Tibial artery (tissue), 4 donors: ENCODE measurements around the gene BCO2.
"Not testable (repeated sequence)": the region's sequence is repeated elsewhere in the genome, so short reads cannot be mapped to it uniquely, and the experiment has no call there.

Source experiments
- DNase-seq, 2 donors: peaks; one replicate each; pipeline ENCODE4 v3.0.0-alpha.2; 2019
- H3K27ac ChIP-seq, 2 donors: fragments of 200-600 bp; sonication (generic) in 1 of 2; 1 replicate in 1 of 2; 2 replicates in 1 of 2; pipeline ENCODE4 v1.5.1; 2018 to 2019; ENCODE audit warnings: mild to moderate bottlenecking in 1 of 2
- H3K27me3 ChIP-seq, 2 donors: fragments of 200-600 bp; sonication (generic) in 1 of 2; one replicate each; pipeline versions ENCODE4 v1.5.1 to v1.6.0; 2016 to 2019
- H3K36me3 ChIP-seq, 3 donors: fragments of 200-600 bp; sonication (generic) in 2 of 3; one replicate each; pipeline ENCODE4 v1.5.1; 2016 to 2019; ENCODE audit warnings: mild to moderate bottlenecking in 2 of 3
- H3K4me1 ChIP-seq, 4 donors: fragments of 200-600 bp; sonication (generic) in 2 of 4; 1 replicate in 3 of 4; 2 replicates in 1 of 4; pipeline ENCODE4 v1.5.1; 2016 to 2019
- H3K4me3 ChIP-seq, 2 donors: fragments of 200-600 bp; sonication (generic) in 1 of 2; 1 replicate in 1 of 2; 2 replicates in 1 of 2; pipeline ENCODE4 v1.5.1; 2018 to 2019; ENCODE audit warnings: mild to moderate bottlenecking in 2 of 2
- H3K9me3 ChIP-seq, 3 donors: fragments of 200-600 bp; sonication (generic) in 1 of 3; one replicate each; pipeline ENCODE4 v1.5.1; 2016 to 2019
- intact Hi-C: fragments of 100-400 bp; cut with DNase I; formaldehyde crosslinking; loops from one replicate; pipeline ENCODE4 v1.15.0; 2023; ENCODE audit warnings: low total_unique reads
- TF ChIP-seq, protein P1 (sequence below), 2 experiments: fragments of 200-600 bp in 1 of 2; fragments of 450-650 bp in 1 of 2; IDR thresholded peaks; one replicate each; pipeline ENCODE4 v1.5.1; 2017 to 2019; ENCODE audit warnings: antibody characterized with exemption in 2 of 2, mild to moderate bottlenecking in 1 of 2, moderate library complexity in 1 of 2

Gene BCO2

DNA sequence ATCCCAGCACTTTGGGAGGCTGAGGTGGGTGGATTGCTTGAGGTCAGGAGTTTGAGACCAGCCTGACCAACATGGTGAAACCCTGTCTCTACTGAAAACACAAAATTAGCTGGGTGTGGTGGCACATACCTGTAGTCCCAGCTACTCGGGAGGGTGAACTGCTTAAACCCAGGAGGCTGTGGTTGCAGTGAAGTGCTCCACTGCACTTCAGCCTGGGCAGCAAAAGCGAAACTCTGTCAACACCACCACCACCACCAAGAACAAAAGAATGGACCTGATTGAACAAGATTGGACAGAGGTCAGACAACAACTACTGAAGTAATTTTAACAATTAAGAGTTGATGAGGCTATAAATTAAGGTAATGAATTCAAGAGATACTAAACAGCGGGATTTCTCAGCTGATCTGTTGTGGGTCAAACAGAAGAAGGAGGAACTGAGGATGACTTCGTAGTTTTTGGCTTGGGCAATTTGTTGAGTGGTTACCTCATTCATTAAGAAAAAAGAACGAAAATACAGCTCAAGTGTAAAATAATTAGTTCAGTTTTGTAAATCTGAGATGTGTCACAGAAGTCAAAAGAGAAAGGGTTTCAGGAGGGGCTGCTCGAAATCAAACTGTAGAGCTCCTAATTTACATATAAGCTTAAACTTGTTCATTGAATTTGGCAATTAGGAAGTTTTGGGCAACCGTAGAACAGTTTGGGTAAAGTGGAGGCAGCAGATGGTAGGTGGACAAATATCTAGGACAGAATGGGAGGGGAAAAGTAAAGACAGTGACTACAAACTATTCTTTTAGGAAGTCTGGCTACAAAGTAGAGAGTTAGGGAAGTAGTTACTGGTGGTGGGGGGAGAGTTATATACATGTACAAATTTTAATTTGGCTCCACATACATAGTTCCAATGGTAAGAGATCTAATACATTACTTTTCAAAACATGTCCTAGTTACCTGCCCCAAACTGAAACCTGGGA is 15.9 kb upstream of the BCO2 start:
- Histone ChIP-seq H3K27ac (no peak overlapping the region), H3K9me3 (no peaks in the 10 kb centered on the region), H3K27me3 (no peaks in the 10 kb centered on the region), H3K4me1 (peaks cover 0 to 16% (median 0%) of the 10 kb centered on the region in 4 donors), H3K36me3 (no peaks in the 10 kb centered on the region), H3K4me3 (no peak overlapping the region)
- intact Hi-C loops, result no loop called here
- TF ChIP-seq, protein P1, sequence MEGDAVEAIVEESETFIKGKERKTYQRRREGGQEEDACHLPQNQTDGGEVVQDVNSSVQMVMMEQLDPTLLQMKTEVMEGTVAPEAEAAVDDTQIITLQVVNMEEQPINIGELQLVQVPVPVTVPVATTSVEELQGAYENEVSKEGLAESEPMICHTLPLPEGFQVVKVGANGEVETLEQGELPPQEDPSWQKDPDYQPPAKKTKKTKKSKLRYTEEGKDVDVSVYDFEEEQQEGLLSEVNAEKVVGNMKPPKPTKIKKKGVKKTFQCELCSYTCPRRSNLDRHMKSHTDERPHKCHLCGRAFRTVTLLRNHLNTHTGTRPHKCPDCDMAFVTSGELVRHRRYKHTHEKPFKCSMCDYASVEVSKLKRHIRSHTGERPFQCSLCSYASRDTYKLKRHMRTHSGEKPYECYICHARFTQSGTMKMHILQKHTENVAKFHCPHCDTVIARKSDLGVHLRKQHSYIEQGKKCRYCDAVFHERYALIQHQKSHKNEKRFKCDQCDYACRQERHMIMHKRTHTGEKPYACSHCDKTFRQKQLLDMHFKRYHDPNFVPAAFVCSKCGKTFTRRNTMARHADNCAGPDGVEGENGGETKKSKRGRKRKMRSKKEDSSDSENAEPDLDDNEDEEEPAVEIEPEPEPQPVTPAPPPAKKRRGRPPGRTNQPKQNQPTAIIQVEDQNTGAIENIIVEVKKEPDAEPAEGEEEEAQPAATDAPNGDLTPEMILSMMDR (IDR thresholded peaks at IDR 0.05), result no peak
- no peak for DNase-seq

DNA sequence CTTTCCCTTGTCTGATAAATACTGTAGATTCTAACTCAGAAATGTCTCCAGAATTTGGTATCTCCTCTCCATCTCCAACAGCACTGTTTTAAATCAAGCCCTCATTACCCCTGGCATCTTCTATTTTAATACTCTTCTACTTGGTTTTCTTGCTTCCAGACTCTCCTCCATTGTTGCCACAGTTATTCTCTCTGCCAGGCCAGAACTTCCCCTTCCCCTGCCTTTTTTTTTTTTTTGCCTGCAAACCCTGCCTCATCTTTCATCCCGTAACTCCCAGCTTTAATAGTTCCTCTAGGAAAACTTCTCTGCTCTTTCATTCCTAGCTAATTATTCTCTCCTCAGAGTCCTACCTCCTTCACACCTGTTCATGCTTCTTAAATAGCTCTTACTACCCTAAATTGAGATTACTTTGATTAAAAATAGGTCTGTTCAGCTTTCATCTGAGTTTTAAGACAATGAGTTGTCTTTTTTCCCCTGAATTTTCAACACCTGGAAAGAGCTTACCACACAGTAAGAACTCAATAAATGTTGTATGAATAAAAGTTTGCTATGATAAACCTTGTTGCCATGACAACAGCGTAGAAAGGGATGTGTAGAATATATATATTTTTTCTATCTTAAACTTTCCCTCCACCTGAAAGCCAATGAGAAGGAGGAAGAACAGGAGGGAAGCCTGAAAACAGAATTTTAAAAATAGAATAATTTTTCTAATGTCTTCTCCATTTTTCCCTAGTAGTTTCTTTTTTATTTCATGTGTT is 15.0 kb upstream of the BCO2 start:
- H3K27ac ChIP-seq, result no peak overlapping the region

DNA sequence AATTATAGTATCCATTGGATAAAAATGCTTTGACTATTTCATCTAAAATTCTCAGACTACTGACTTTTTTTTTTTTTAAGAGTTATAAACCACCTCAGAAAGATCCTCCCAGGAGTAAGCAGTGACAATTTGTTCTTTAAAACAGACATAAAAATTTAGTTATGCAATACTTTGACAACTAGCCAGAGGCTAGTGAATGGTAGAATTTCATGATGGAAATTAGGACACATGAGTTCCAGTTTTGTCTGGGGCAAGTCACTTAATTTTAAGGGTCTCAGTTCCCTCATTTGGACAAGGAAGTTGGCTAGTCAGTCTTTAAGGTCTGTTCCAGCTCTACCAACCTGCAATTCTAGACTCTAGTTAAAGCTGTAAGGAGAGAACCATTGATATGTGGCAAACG is 14.3 kb upstream of the BCO2 start:
- no peak for DNase-seq
- H3K27me3 ChIP-seq, result no peaks in the 10 kb centered on the region
- TF ChIP-seq, protein P1 (IDR thresholded peaks at IDR 0.05), result no peak
- no peak overlapping the region for H3K4me3 ChIP-seq
- intact Hi-C loops, result no loop called here
- H3K9me3 ChIP-seq, result no peaks in the 10 kb centered on the region
- H3K27ac ChIP-seq, result no peak overlapping the region
- H3K36me3 ChIP-seq, result no peaks in the 10 kb centered on the region
- peaks cover 0 to 16% (median 0%) of the 10 kb centered on the region in 4 donors for H3K4me1 ChIP-seq

More for the DNA sequence above, 15.0 kb upstream of the BCO2 start:
- TF ChIP-seq, protein P1 (IDR thresholded peaks at IDR 0.05), result no peak
- no peaks in the 10 kb centered on the region for H3K9me3 ChIP-seq
- intact Hi-C loops, result no loop called here
- no peaks in the 10 kb centered on the region for H3K27me3 ChIP-seq
- DNase-seq, result no peak
- no peaks in the 10 kb centered on the region for H3K36me3 ChIP-seq
- no peak overlapping the region for H3K4me3 ChIP-seq
- peaks cover 0 to 16% (median 0%) of the 10 kb centered on the region in 4 donors for H3K4me1 ChIP-seq

DNA sequence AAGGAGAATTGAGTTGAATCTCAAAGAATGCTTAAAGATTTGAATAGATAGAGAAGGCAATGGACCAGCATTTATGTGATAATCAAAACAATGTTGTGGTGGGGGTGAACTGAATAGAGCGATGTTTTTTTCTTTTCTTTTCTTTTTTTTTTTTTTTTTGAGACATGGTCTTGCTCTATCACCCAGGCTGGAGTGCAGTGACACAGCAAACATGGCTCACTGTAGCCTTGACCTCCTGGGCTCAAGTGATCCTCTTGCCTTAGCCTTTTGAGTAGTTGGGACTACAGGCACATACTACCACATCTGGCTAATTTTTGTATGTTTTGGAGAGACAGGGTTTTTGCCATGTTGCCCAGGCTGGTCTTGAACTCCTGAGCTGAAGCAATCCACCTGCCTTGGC is 13.1 kb upstream of the BCO2 start:
- H3K27ac ChIP-seq, H3K4me1 ChIP-seq, H3K36me3 ChIP-seq, H3K4me3 ChIP-seq, H3K9me3 ChIP-seq, intact Hi-C loops, DNase-seq, H3K27me3 ChIP-seq: not testable (repeated sequence)

DNA sequence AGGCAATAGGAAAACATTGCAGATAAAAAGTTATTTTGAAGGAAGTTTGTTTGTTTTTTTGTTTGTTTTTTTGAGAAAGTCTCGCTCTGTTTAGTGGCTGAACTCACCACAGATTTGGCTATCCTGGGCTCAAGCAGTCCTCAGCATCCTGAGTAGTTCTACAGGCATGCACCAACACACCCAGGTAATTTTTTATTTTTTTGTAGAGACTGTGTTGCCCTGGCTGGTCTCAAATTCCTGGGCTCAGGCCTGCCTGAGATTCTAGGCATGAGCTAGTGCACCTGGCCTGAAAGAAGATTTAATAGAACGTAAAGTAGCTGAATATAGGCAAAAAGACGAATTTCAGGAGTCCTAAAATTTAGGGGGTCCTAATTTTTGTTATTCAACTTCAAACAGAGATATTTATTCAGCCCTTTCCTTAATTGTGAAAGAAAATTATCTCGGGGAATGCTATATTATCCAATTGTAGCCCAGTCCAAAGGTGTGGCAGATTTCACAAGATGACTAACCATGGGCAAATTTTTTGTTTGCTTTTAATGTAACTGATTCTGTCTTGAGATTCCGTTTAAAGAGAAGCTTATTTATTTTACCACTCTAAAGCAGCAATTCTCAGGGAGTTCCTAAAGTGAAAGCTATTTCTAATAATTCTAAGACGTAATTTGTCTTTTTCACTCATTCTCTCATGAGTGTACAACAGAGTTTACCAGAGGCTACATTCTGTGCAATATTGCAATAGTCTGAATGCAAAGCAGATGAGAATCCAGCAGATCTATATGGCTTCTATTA is 12.4 kb upstream of the BCO2 start:
- Histone ChIP-seq H3K27ac (no peak overlapping the region), H3K4me3 (no peak overlapping the region), H3K27me3 (no peaks in the 10 kb centered on the region), H3K4me1 (no peaks in the 10 kb centered on the region), H3K36me3 (no peaks in the 10 kb centered on the region), H3K9me3 (no peaks in the 10 kb centered on the region)
- TF ChIP-seq, protein P1 (IDR thresholded peaks at IDR 0.05), result no peak
- intact Hi-C loops, result no loop called here
- DNase-seq, result no peak
